Renal cortical epithelial cell (primary cell): ENCODE measurements around the gene LRRC46. TPM values are rescaled to one million over a fixed set of nuclear protein-coding genes. Genes with fewer than 3 reads are reported as not detected.
A peak's percentile ranks its signal among the peaks of the same experiment; 100 is the strongest.

Source experiments
- DNase-seq: peaks from one replicate; pipeline ENCODE4 v3.0.0-alpha.2; 2011; ENCODE audit warnings: low read depth
- total RNA-seq: library from RNA; depleted of rRNA; stranded (reverse); fragments of >200 nt; gene quantifications from 2 replicates; pipeline ENCODE4 v1.2.3, GENCODE V29; 2014

The LRRC46 gene
- total RNA-seq, 1 donor from 2014 or later, result 0.45 TPM

- peak; percentile 95 for DNase-seq
Measured at GRCh38 chr17:47810200-47810821, 21.2 kb upstream of the LRRC46 start.

- DNase-seq, result no peak
Measured at GRCh38 chr17:47810901-47811635, 20.4 kb upstream of the LRRC46 start.

- DNase-seq, result no peak
Measured at GRCh38 chr17:47811709-47812108, 19.8 kb upstream of the LRRC46 start.

- no peak for DNase-seq
Measured at GRCh38 chr17:47812146-47812920, 19.1 kb upstream of the LRRC46 start.

- no peak for DNase-seq
Measured at GRCh38 chr17:47813077-47813476, 18.4 kb upstream of the LRRC46 start.

GRCh38 chr17:47813512-47814031 is 17.9 kb upstream of the LRRC46 start:
- no peak for DNase-seq

- no peak for DNase-seq
Measured at GRCh38 chr17:47815106-47815918, 16.2 kb upstream of the LRRC46 start.

- no peak for DNase-seq
Measured at GRCh38 chr17:47816111-47816735, 15.2 kb upstream of the LRRC46 start.

GRCh38 chr17:47816947-47817346 is 14.5 kb upstream of the LRRC46 start:
- DNase-seq, result no peak

GRCh38 chr17:47818002-47818695 is 13.3 kb upstream of the LRRC46 start:
- DNase-seq, result no peak

GRCh38 chr17:47819475-47819874 is 12.0 kb upstream of the LRRC46 start:
- no peak for DNase-seq

- DNase-seq, result no peak
Measured at GRCh38 chr17:47820033-47820789, 11.3 kb upstream of the LRRC46 start.

GRCh38 chr17:47821031-47821423 is 10.4 kb upstream of the LRRC46 start:
- no peak for DNase-seq

GRCh38 chr17:47821424-47822391 is 9.8 kb upstream of the LRRC46 start, which contains the start of gene OSBPL7:
Gene OSBPL7 (minus strand): TSS chr17:47821794. CDS start chr17:47820278, 1,516 bp downstream.
- DNase-seq, result peak; percentile 80

- DNase-seq, result no peak
Measured at GRCh38 chr17:47822785-47823184, 8.7 kb upstream of the LRRC46 start.

- DNase-seq, result no peak
Measured at GRCh38 chr17:47823519-47823918, 8.0 kb upstream of the LRRC46 start.

GRCh38 chr17:47829870-47830269 is 1.6 kb upstream of the LRRC46 start:
- DNase-seq, result no peak

- DNase-seq, result no peak
Measured at GRCh38 chr17:47830396-47831002, 971 bp upstream of the LRRC46 start.
